IPS-NIHi11 (cell line): Measurements from ENCODE around the gene CIB4.
A peak's percentile ranks its signal among the peaks of the same experiment; 100 is the strongest.
"Not testable (repeated sequence)": the region's sequence is repeated elsewhere in the genome, so short reads cannot be mapped to it uniquely, and the experiment has no call there.

Experiments used
- DNase-seq: peaks from one replicate; pipeline ENCODE4 v3.0.0; 2012; ENCODE audit warnings: mixed read lengths, low spot score

Gene CIB4

DNA sequence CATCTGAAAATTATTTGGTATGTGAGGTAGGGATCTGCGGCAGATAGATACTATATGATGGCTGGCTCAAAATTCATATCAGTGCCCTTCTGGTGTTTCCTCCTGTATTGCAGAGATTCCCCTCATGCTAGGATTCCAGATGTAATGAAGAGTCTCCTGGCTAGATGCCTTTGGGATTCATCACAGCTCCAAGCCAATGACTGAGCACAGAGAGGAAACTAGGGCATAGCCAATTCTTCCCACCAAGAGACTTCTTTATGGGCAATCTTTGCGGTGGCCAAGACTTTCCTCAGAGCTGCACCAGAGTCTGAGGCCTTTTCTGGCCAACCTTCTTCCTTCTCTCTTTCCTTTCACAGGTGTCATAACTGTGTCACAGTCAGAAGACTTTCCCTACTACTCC, 25.5 kb upstream of the CIB4 start:
- no peak for DNase-seq

DNA sequence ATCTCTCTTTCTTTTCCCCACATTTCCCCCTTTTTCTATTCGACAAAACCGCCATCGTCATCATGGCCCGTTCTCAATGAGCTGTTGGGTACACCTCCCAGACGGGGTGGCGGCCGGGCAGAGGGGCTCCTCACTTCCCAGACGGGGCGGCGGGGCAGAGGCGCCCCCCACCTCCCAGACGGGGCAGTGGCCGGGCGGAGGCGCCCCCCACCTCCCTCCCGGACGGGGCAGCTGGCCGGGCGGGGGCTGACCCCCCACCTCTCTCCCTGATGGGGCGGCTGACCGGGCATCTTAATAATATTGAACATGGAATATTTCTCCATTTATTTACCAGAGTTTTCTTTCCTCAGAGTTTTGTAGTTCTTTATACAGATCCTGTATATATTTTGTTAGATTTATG, 24.1 kb upstream of the CIB4 start:
- DNase-seq = not testable (repeated sequence)

DNA sequence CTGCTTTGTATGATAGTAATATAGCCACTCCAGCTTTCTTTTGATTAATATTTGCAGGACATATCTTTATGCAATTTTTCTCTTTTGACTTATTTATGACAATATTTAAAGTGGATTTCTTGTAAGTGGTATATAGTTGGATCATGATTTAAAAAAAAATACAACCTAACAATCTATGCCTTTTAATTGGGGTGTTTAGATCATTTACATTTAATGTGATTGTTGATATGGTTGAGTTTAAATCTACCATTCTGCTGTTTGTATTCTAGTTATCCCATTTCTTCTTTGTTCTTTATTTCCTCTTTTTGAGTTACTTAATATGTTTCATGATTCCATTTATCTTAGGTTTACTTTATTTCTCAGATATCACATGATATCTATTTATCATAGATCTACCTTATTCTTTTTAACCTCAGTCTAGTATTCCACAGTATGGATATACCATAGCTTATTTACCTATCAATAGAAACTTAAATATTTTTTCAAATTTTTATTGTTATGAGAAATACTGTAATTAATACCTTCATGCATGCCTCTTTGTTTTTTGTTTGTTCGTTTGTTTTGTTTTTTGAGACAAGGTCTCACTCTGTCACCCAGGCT, 19.3 kb upstream of the CIB4 start:
- no peak for DNase-seq

DNA sequence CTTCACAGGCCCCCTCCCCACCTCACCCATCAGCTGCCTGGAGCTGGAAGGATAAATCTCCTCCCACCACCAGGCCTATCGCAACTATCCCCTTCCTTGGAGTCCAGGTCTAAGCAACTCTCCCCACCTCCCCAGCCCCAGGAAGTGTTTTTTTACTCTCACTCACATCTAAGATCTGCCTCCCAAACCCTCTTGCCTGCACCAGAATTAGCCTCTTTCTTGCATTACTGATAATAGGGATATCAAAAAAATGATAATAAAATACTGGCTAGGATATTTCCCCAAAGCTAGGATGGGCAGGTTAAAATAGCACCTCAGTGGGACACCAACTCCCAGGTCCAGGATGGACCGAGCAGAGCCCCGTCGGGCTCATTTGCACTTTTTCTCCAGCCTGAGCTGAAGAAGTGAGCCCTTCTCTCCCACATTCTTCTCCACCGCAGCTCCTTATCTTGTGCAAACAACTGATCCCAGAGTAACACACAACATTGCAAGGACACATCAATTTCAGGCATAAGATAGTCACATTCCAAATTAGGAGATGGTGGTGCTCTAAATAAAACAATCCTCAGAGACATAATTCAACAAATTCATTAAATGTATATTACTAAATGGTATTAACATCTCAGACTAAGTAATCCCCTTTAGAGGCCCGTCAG, 17.7 kb upstream of the CIB4 start:
- DNase-seq = no peak

DNA sequence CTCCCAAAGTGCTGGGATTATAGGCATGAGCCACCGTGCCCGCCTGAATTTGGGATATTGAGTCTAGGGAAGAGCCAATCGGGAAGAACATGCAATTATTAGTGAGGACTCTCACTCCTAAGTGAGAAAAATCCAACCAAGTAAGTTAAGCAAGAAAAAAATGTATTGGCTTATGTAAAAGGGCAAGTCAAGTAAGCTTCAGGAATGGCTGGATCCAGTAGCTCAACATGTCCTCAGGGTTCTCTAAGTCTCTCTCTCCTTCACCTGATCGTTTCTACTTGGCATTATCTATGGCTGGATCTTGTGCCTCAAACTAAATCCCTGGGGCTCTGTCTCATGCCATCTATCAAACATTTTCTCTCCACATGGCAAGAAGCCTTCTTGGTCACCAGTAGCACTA, 16.1 kb upstream of the CIB4 start:
- no peak for DNase-seq

DNA sequence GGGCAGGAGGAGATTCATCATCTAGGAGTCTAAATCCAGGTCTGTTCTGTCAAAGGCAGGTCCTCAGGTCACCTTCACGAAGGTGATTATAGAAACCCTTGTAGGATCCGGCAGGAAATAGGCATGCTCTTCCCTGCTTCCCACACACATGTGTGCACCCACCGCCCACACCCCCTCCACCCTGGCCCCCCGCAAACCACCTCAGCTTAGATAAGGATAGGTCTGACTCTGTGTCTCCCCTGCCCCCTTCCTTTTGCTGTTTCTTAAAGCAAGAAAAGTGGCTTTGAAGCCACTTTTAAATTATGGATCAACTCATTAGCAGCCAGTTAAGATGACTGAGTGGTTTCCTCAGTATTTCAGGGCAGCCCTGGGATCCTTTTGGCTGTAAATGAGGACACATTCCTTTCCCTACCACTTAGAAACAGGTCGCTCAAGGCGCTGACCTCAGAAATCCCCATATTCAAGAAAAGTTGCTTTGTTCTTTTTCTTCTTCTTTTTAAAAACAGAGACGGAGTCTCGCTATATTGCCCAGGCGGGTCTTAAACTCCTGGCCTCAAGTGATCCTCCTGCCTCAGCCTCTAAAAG, 14.5 kb upstream of the CIB4 start:
- peak; percentile 47 for DNase-seq

DNA sequence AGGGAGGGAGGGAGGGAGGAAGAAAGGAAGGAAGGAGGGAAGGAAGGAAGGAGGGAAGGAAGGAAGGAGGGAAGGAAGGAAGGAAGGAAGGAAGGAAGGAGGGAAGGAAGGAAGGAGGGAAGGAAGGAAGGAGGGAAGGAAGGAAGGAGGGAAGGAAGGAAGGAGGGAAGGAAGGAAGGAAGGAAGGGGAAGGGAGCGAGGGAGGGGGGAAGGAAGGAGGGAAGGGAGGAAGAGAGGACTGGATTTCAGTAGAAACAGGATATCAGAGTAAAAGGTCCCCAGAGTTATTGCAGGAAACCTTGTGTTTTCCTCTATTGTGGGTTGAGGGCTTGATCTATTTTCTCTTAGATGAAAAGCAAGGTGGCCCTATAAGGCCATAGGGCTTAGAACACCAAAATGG, 14.0 kb upstream of the CIB4 start:
- DNase-seq = not testable (repeated sequence)

DNA sequence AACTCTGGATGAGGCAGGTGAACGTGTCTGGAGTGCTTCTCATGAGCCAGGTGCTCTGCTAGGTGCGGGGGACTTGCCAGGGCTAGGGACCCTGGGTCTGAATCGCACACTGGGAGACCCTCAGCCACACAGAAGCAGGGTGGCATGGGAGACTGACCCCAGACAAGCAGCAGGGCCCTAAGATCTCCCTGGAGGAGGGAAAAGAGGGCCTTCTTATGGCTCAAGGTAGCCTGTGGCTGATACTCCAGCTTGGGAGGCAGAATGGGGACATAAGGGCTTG, 12.8 kb upstream of the CIB4 start:
- no peak for DNase-seq

DNA sequence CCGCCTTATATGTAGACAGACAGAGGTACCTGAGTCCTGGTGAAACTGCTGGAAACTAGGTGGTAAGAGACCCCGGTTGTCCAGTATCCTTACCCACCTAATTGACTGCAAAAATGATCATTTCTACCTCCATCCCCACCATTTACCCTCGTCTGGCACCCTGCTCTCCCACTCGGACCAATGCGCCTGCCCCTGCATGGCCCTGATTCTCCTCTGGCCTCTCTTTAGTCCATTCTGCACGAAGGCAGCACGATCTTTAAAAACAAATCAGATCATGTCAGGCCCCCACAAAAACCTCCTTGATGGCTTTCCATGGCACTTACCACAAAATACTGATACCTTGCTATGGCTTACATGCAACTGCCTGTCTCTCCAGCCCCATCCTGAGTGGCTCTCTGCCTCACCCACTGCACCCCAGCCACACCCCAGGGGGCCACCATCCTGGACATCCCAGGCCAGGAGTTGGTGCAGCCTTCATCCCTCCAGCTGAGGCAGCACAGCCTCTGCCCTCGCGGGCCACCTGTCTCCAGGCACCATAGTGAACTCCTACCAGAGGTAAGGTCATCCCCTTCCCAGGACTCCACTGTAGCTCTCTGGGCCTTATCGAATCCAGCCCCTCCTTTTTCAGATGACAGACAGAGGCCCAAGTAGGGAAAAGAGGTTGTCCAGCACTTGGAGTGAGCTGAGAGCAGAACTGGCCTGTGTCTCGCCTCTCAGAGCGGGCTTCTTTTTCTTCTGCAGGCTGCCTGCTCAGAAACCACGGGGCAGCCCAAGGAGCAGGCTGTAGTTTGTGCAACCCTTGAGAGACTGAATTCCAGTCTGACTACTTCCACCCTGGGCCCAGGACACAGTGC, 12.3 kb upstream of the CIB4 start:
- no peak for DNase-seq

DNA sequence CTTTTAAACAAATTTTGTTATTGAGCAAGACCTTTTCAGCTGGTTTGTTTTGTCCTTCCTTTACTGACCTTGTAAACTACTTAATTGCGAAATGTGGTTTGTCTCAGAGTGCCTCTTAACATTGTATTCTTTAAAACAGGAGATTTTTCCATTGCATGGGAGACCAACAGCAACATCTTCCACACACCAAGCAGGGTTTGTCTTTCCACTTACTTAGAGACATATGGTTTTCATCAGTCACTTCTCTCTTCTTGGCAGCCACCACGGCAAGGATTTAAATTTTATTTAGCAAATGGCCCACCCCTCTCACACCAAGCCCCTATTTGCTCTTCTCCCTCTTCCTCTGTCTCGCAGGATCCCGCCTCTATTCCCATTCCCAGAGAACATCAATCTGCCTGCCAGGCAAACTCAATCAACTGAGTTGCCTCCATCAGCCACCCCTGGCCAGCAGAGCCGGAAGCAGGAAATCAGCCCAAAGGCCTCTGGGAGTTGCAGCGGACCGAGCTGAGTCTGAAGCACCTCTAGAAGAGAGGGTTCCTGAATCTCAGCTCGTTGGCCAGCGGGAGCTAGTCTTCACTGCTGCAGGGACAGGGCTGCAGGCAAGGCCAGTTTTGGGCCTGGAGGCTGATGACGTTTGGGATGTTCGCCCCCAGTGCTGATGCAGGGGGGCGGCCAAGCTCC, 11.3 kb upstream of the CIB4 start:
- DNase-seq = no peak

DNA sequence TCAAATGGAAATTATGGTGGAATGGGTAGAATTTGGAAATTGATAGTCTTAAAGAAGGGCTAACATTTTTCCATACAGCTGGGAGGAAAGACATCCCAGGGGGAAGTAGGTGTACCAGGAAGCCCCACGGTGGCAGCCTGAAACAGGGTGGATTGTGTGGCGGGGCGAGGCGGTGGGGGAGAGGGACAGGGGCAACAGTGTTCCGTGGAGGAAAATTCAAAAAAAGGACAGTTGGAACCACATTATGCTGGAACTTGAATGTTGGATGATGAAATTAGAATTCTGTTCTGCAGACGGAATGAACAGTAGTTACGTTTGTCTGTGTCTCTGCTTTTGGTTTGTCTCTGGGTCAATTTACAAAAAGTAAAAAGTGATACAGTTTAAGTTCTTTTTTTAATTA, 10.6 kb upstream of the CIB4 start:
- no peak for DNase-seq

DNA sequence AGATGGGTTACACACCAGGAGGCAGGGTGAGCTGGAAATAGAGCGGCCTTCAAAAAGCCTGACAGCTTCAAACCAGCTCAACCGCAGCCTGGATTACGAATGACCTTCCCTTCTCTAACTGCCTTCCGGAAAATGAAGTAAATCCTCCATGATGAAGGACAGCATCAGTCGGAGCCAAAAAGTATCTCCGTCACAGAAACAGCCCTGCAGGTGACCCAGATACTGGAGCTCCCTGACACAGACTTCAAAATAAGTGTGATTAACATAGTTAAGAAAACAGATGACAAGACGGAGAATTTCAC, 10.3 kb upstream of the CIB4 start:
- no peak for DNase-seq

DNA sequence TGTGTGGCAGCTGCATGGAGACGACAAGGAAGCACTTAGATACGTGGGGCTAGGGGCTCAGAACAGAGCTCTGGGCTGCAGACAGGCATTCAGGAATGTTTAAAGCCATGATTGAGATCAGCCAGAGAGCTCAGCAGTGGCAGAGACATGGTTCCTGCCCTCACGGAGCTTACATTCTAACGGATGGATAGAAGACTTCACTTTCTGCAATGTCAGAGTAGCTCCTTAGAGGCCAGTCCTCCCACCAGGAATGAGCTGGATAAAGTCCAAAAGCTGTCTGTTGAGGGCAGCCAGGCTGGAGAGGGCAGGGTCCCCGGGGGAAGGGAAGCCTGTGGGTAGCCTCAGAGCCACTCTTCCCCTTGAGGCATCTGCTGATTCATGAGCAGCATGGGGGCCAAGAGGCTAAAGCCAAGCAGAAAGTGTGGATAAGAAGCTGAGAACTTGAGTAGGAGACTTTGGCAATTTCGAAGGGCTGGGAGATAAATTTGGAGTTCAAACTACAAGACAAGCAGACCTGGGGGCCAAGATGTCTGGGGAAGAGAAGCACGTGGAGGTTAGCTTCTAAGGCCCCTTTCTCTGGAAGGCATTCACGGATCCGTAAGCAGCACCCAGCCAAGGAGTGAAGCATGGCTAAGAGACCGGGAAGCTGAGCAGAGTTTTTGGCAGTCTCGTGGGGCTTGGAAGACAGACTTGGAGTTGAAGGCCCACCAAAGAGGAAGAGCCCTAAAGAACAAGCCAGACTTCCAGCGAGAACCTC, 9.7 kb upstream of the CIB4 start:
- no peak for DNase-seq

DNA sequence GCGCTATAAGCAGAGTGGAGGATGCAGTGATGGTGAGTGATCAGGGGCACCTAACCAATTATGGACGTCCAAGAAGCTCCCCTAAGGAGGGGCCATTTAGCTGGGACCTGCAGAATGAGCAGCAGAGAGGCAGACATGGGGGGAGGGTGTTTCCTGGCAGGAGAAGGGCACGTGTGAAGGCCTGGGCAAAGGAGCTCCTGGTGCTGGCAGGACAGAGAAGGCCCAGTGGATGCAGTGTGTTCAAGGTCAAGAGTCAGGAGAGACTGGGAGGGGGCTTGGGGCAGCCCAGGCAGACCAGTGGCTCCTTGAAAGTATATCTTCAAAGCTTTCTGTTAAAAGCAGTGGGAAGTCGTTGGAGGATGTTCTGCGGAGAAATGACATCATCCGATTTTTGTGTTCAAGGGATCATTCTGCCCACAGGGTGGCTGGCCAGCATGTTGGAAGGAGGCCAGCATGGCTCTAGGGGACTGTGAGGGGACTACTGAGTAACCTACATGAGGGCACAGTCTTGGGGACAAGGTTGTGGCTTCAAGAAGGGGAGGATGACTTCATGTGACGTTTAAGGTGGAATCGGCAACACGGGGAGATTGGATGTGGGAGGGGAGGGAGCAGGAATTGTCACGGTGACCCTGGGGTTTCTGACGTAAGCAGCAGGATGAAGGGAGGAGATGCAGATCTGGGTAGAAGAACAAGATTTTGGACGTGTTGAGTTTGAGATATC, 9.0 kb upstream of the CIB4 start:
- DNase-seq = no peak

DNA sequence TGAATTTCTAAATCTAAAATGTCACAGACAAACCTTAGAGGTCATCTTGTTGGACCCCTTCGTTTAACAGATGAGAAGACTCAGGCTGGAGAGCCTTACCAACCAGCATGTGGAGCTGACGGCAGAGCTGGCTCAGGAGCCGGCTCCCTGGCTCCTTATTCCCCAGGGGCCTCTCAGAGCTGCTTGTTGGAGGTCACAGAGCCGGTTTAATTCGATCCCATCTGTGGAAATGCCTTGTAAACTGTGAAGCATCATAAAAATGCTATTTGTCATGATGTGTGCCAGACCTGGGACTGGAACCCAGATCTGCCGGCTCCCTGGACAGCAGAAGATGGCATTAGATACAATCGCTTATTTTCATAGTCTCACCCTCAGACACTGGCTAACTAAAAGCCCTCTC, 8.2 kb upstream of the CIB4 start:
- DNase-seq = no peak

DNA sequence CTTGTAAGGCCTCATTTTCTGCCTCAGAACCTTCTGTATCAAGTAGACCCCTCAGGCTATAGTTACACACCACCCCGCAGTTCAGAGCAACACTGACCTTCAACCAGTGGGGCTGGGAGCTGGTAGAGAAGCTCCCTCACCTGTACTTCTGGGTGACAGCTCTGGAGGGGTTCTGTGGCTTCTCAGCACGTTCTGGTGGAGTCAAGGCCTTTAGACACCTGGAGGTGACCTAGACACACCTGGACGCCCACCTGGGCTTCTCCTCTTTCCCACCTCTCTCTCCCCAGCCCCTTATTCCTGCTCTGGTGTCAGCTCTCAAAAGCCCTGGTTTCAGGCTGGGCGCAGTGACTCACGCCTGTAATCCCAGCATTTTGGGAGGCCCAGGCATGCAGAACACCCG, 7.3 kb upstream of the CIB4 start:
- no peak for DNase-seq

DNA sequence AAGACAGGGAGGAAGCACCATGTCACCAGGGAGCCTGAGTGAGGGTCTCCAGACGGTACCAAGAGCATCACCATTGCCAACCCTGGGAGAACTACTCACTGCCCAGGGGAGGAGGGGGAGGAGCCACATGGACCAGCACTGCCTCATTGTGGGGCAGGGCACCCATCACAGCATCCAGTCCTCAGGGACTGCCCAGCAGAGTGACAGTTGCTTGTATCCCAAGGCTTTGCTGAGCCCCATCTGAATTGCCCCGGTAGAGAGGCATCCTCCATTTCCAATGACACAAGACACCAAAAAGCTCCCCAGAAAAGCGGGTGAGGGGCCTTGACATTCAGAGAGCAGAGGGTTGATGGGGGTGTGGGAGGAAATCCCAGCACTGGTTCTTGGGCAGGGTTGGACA, 6.8 kb upstream of the CIB4 start:
- no peak for DNase-seq

DNA sequence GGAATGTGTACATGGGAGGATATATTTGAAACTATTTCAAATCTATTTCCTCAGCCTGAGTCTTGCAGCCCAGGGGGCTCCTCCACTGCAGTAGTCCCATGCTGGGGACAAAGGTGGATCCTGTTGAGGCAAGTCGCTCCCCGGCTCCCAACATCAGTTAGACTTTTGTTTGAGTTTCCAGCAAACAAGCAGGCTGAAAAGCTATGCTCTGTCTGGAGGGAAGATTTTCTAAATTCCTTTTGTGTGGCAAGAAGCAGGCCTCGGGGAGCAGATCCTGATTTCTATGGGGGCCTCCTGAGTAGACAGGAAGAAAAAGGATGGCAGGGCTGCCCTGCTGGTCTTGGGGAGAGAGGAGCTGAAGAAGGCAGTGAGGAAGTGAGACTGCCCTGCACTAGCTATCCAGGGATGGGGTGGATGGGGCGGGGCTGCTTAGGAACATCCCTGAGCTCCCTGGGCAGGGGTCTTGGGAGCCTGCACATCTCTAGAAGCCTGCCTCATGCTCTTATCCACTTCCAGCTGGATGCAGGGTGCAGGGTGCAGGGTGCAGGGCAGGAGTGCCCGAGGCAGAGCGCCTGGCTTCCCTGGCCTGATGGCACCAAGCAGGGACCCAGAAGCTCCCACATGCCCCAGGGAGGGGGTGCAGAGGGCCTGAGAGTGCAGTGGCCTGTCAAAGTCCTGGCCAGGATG, 6.0 kb upstream of the CIB4 start:
- no peak for DNase-seq

DNA sequence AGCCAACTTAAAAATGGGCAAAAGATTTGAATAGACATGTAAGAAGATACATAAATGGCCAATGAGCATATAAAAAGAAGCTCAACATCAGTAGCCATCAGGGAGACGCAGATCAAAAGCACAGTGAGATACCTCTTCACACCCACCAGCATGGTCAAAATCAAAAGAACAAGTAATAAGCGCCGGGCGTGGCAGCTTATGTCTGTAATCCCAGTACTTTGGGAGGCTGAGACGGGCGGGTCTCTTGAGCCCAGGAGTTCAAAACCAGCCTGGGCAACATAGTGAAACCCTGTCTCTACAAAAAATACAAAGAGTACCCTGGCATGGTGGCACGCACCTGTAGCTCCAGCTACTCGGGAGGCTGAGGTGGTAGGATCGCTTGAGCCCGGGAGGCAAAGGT, 4.6 kb upstream of the CIB4 start:
- DNase-seq = no peak

DNA sequence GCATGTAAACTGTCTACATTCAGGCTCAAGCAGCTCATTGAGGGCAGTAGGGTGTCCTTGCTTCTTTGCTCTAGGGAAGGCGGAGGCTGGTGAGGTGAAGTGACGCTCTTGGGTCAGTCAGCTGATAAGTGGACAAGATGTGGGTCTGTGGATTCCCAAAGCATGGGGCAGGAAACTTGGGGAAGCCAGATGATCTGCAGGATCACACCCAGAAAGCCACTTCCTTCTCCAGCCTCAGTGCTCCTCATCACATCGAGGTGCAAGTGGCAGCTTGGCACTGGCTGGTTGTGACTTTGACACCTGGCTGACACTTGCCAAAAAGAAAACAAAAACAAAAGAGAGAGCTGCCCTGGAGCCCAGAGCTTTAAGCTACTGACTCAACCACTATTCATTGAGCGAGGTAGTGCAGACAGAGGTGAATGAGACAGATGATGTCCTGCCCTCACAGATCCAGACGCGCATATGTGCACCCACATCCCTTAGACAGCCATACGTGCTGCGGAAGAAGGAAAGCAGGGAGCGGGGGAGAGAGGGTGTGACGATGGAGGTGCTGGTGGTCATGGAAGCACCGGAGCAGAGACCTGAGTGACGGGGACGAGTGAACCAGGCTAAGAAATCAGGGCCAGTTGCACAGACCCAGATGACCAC, 3.1 kb upstream of the CIB4 start:
- no peak for DNase-seq
